B cell (primary cell): Measurements from ENCODE around the gene UBN2. TPM values are rescaled to one million over a fixed set of nuclear protein-coding genes. Genes with fewer than 3 reads are reported as not detected.

ENCODE experiments used
- ATAC-seq: fragments of 200-7000 bp; cut with Tn5 transposase; one replicate; pipeline ENCODE4 v1.10.0; 2021; ENCODE audit warnings: low read depth, mild to moderate bottlenecking, moderate number of reproducible peaks, moderate library complexity
- CTCF ChIA-PET: fragments of 350-600 bp; sonication (Branson Sonifier 250); formaldehyde crosslinking; loops from one replicate; lab custom pipeline; 2021; ENCODE audit warnings: antibody characterized with exemption, inconsistent platforms; lab: Charles Lee
- POLR2A ChIA-PET: fragments of 350-600 bp; sonication (Branson Sonifier 250); formaldehyde crosslinking; loops from one replicate; lab custom pipeline; 2021; ENCODE audit warnings: antibody characterized with exemption; lab: Charles Lee
- DNase-seq: peaks from one replicate; pipeline ENCODE4 v3.0.0; 2013
- H2AFZ ChIP-seq: 2 replicates; pipeline ENCODE4 v1.6.1; 2012; ENCODE audit warnings: mild to moderate bottlenecking, low read depth, low read length; ENCODE audit not compliant: insufficient read depth, poor library complexity, severe bottlenecking
- H3K27ac ChIP-seq, 2 donors: 1 replicate in 1 of 2; 2 replicates in 1 of 2; pipeline ENCODE4 v1.5.1; 2012 to 2013; ENCODE audit warnings: low read length in 2 of 2, mild to moderate bottlenecking in 2 of 2, moderate library complexity in 1 of 2
- H3K27me3 ChIP-seq, 4 experiments: fragments of 200-600 bp in 1 of 4; sonication (generic) in 1 of 4; replicated peaks in 1 of 4; 1 replicate in 2 of 4; 2 replicates in 2 of 4; pipeline versions ENCODE4 v1.6.1 to v1.7.0; 2013 to 2016; ENCODE audit warnings: low read length in 3 of 4, mild to moderate bottlenecking in 2 of 4, mixed read lengths in 1 of 4, moderate library complexity in 1 of 4; ENCODE audit not compliant: insufficient read depth in 4 of 4, control insufficient read depth in 3 of 4; ENCODE audit errors: control extremely low read depth in 1 of 4
- H3K36me3 ChIP-seq, 2 experiments: replicated peaks in 1 of 2; 1 replicate in 1 of 2; 2 replicates in 1 of 2; pipeline versions ENCODE4 v1.6.1 to v1.7.1; 2013; ENCODE audit warnings: low read length in 1 of 2; ENCODE audit not compliant: insufficient read depth in 2 of 2, control insufficient read depth in 1 of 2; ENCODE audit errors: control extremely low read depth in 1 of 2, extremely low read depth in 1 of 2
- H3K4me1 ChIP-seq, 2 donors: fragments of 200-600 bp in 1 of 2; sonication (generic) in 1 of 2; 1 replicate in 1 of 2; 2 replicates in 1 of 2; pipeline versions ENCODE4 v1.5.1 to v1.6.1; 2013 to 2017; ENCODE audit warnings: low read length in 2 of 2; ENCODE audit not compliant: control insufficient read depth in 2 of 2, insufficient read depth in 2 of 2
- H3K4me2 ChIP-seq: replicated peaks from 2 replicates; pipeline ENCODE3; 2012; ENCODE audit warnings: mild to moderate bottlenecking, low read depth, low read length; ENCODE audit not compliant: poor library complexity, severe bottlenecking
- H3K4me3 ChIP-seq, 5 experiments: fragments of 200-600 bp in 1 of 5; sonication (generic) in 1 of 5; 1 replicate in 3 of 5; 2 replicates in 2 of 5; pipeline versions ENCODE4 v1.5.1 to v1.7.0; 2011 to 2016; ENCODE audit warnings: low read length in 4 of 5, mild to moderate bottlenecking in 4 of 5, low read depth in 2 of 5, control low read depth in 1 of 5, moderate library complexity in 1 of 5; ENCODE audit not compliant: insufficient read depth in 1 of 5; ENCODE audit errors: control extremely low read depth in 1 of 5, extremely low read depth in 1 of 5
- H3K79me2 ChIP-seq: fragments of 200-600 bp; sonication (generic); one replicate; pipeline ENCODE4 v1.6.0; 2016; ENCODE audit warnings: low read length; ENCODE audit not compliant: control insufficient read depth, insufficient read depth
- H3K9ac ChIP-seq: fragments of 200-600 bp; sonication (generic); 2 replicates; pipeline ENCODE4 v1.6.1; 2017; ENCODE audit warnings: mild to moderate bottlenecking, low read length, moderate library complexity
- H3K9me3 ChIP-seq, 3 donors: one replicate each; pipeline versions ENCODE4 v1.6.1 to v1.7.1; 2013; ENCODE audit warnings: low read length in 2 of 3; ENCODE audit not compliant: control insufficient read depth in 2 of 3, insufficient read depth in 1 of 3; ENCODE audit errors: control extremely low read depth in 1 of 3
- H4K20me1 ChIP-seq: 2 replicates; pipeline ENCODE4 v1.6.0; 2012; ENCODE audit warnings: mild to moderate bottlenecking, low read length; ENCODE audit not compliant: insufficient read depth, control insufficient read depth, poor library complexity, severe bottlenecking
- H3K27ac Mint-ChIP-seq: one replicate; pipeline ENCODE4 v1.8.0; 2021; ENCODE audit warnings: mixed read lengths
- H3K27me3 Mint-ChIP-seq: one replicate; pipeline ENCODE4 v1.8.0; 2021; ENCODE audit warnings: mixed read lengths
- H3K4me1 Mint-ChIP-seq: one replicate; pipeline ENCODE4 v1.8.0; 2021; ENCODE audit warnings: mixed read lengths
- H3K4me3 Mint-ChIP-seq: one replicate; pipeline ENCODE4 v1.8.0; 2021; ENCODE audit warnings: mixed read lengths
- H3K9me3 Mint-ChIP-seq: one replicate; pipeline ENCODE4 v1.8.0; 2022; ENCODE audit warnings: mixed read lengths; ENCODE audit not compliant: insufficient read depth
- CTCF ChIP-seq: fragments of 200-600 bp; IDR thresholded peaks from one replicate; pipeline ENCODE4 v1.8.0; 2022; ENCODE audit warnings: antibody characterized with exemption, mild to moderate bottlenecking
- EZH2 ChIP-seq: IDR thresholded peaks from 2 replicates; pipeline ENCODE4 v1.6.1; 2012; ENCODE audit warnings: borderline replicate concordance, low read depth, mild to moderate bottlenecking, moderate library complexity, low read length; ENCODE audit not compliant: insufficient read depth, poor library complexity, severe bottlenecking
- WGBS: methylation state at CpG from one replicate; pipeline ENCODE4 v1.1.5; 2013; ENCODE audit warnings: missing lambda C conversion rate; ENCODE audit not compliant: insufficient coverage; 5-methylcytosine and 5-hydroxymethylcytosine counted together
- intact Hi-C: fragments of 100-400 bp; cut with micrococcal nuclease; formaldehyde crosslinking; loops from one replicate; pipeline ENCODE4 v1.10.0; 2022
- polyA plus RNA-seq: library from polyadenylated mRNA; depleted of rRNA; stranded (reverse); fragments of >200 nt; gene quantifications from 2 replicates; pipeline ENCODE4 v1.2.3, GENCODE V29; 2012
- total RNA-seq, 2 donors: library from RNA; stranded (reverse); fragments of 120-200 nt in 1 of 2; gene quantifications; 1 replicate in 1 of 2; 2 replicates in 1 of 2; pipeline versions ENCODE4 v1.2.3 to v1.2.4, GENCODE V29; 2013 to 2022

Gene UBN2
- total and polyA plus RNA-seq, 2 donors (not counting 1 experiment from before 2014, with no cell fraction given) = 2.4 to 33.4 TPM

- no CpG with 5 or more reads among the region's 2 CpGs for WGBS
- H3K4me3 Mint-ChIP-seq = no peak overlapping the region
- no peak overlapping the region for H3K9ac ChIP-seq
- ATAC-seq (no peak), DNase-seq (no peak)
- no peak overlapping the region for H3K27ac ChIP-seq
- H3K27me3 Mint-ChIP-seq = no peaks in the 10 kb centered on the region
- H3K4me3 ChIP-seq = no peak overlapping the region
- intact Hi-C loops = no loop called here
- no peak overlapping the region for H2AFZ ChIP-seq
- H3K36me3 ChIP-seq = no peaks in the 10 kb centered on the region
- CTCF ChIA-PET = no interaction called here
- H3K9me3 Mint-ChIP-seq = peaks cover under 1% of the 10 kb centered on the region
- no peaks in the 10 kb centered on the region for H3K79me2 ChIP-seq
- no peaks in the 10 kb centered on the region for H3K4me1 Mint-ChIP-seq
- H3K27me3 ChIP-seq = no peaks in the 10 kb centered on the region
- H4K20me1 ChIP-seq = no peaks in the 10 kb centered on the region
- H3K4me1 ChIP-seq = no peaks in the 10 kb centered on the region
- H3K27ac Mint-ChIP-seq = no peak overlapping the region
- TF ChIP-seq EZH2 (no peak), CTCF (no peak)
- POLR2A ChIA-PET = no interaction called here
- H3K4me2 ChIP-seq = no peak overlapping the region
- peaks cover 0 to 4% (median 0%) of the 10 kb centered on the region in 3 donors for H3K9me3 ChIP-seq
Observed at GRCh38 chr7:139200382-139200781, 30.7 kb upstream of the UBN2 start.

GRCh38 chr7:139203992-139204391 lies 27.0 kb upstream of the UBN2 start:
- Histone ChIP-seq H3K27ac (no peak overlapping the region), H3K4me3 (no peak overlapping the region), H3K36me3 (no peaks in the 10 kb centered on the region), H2AFZ (no peak overlapping the region), H3K27me3 (no peaks in the 10 kb centered on the region), H3K4me2 (no peak overlapping the region), H3K4me1 (no peaks in the 10 kb centered on the region), H4K20me1 (no peaks in the 10 kb centered on the region), H3K9ac (no peak overlapping the region), H3K9me3 (peaks cover 0 to 14% (median 3%) of the 10 kb centered on the region in 3 donors), H3K79me2 (no peaks in the 10 kb centered on the region)
- intact Hi-C loops = no loop called here
- Mint-ChIP-seq H3K27ac (no peak overlapping the region), H3K4me3 (no peak overlapping the region), H3K4me1 (no peaks in the 10 kb centered on the region), H3K27me3 (peaks cover 15% of the 10 kb centered on the region), H3K9me3 (peaks cover 10% of the 10 kb centered on the region)
- CTCF ChIA-PET = no interaction called here
- TF ChIP-seq EZH2 (no peak), CTCF (no peak)
- DNase-seq = no peak
- ATAC-seq = no peak
- POLR2A ChIA-PET = no interaction called here
- 97% methylated on average over 3 of the region's 3 CpGs for WGBS
